ENCODE measurements around the gene CBY1. TPM values are rescaled to one million over a fixed set of nuclear protein-coding genes. Genes with fewer than 3 reads are reported as not detected.

The CBY1 gene
- total and polyA plus RNA-seq, 2 donors (not counting 3 experiments of a cell fraction or from before 2014, with no cell fraction given): 37.0 to 41.8 TPM

DNA sequence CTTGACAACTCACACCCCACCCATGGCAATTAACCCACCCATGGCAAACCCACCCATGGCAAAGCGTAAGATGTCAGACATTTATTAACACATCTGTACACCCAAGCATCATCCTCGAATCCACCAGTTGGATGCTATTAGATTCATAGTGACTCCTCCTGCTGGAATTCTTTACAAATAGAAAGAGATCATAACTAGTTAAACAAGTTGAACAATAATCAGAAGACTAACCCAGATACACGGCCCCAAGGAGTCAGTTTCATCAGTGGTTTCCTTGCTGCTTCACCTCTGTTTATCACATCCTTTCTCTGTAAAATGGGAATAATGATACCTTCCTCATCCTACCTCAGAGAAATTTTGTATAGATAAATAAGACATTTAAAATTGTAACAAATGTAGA lies 54.4 kb downstream of the CBY1 start:
- FAIRE-seq (no peak), DNase-seq (ENCODE audit: low read depth, low spot score) (no peak)
- Histone ChIP-seq H4K20me1 (replicated peaks; ENCODE audit: control insufficient read depth, extremely low read depth, insufficient read depth, low read length) (peaks cover 7% of the 10 kb centered on the region), H3K4me2 (ENCODE audit: insufficient read depth, low read length) (no peak overlapping the region), H2AFZ (ENCODE audit: low read depth, low read length) (no peak overlapping the region), H3K4me1 (ENCODE audit: control insufficient read depth, extremely low read depth, insufficient read depth, low read length) (peaks cover 20% of the 10 kb centered on the region), H3K9me3 (replicated peaks; ENCODE audit: control insufficient read depth, insufficient read depth, low read length) (no peaks in the 10 kb centered on the region), H3K9me1 (replicated peaks; ENCODE audit: control insufficient read depth, extremely low read depth, insufficient read depth, low read length) (no peaks in the 10 kb centered on the region), H3K36me3 (ENCODE audit: control insufficient read depth in 2 of 2, extremely low read depth in 1 of 2, insufficient read depth in 2 of 2, low read length in 2 of 2) (peaks cover 0 to 3% of the 10 kb centered on the region in 2 experiments), H3K27ac (ENCODE audit: insufficient read depth, low read depth, low read length) (no peak overlapping the region), H3K4me3 (replicated peaks in 1 of 3; ENCODE audit: insufficient read depth in 1 of 3, low read depth in 1 of 3, low read length in 3 of 3) (no peak overlapping the region), H3K79me2 (ENCODE audit: control insufficient read depth, insufficient read depth, low read length) (peaks cover 92% of the 10 kb centered on the region), H3K9ac (replicated peaks; ENCODE audit: extremely low read depth, insufficient read depth, low read length) (no peak overlapping the region), H3K27me3 (ENCODE audit: control insufficient read depth in 2 of 2, insufficient read depth in 2 of 2, low read length in 2 of 2) (no peaks in the 10 kb centered on the region)
- BruUV-seq (replicated peaks): no TSS peak
- intact Hi-C loops (cut with micrococcal nuclease): no loop called here
- dilution Hi-C loops (cut with MboI; ENCODE audit: extremely low pct_ligation_motif_present, low sequenced_read_pairs): no loop called here
- ChIA-PET CTCF (no interaction called here), POLR2A (no interaction called here)
- TF ChIP-seq FOS (IDR thresholded peaks at IDR 0.05; ENCODE audit: borderline replicate concordance, insufficient read depth, low read length) (no peak), POLR2A (IDR thresholded peaks at IDR 0.05; ENCODE audit: low read depth, low read length) (no peak)
- TF ChIP-seq, protein P1, sequence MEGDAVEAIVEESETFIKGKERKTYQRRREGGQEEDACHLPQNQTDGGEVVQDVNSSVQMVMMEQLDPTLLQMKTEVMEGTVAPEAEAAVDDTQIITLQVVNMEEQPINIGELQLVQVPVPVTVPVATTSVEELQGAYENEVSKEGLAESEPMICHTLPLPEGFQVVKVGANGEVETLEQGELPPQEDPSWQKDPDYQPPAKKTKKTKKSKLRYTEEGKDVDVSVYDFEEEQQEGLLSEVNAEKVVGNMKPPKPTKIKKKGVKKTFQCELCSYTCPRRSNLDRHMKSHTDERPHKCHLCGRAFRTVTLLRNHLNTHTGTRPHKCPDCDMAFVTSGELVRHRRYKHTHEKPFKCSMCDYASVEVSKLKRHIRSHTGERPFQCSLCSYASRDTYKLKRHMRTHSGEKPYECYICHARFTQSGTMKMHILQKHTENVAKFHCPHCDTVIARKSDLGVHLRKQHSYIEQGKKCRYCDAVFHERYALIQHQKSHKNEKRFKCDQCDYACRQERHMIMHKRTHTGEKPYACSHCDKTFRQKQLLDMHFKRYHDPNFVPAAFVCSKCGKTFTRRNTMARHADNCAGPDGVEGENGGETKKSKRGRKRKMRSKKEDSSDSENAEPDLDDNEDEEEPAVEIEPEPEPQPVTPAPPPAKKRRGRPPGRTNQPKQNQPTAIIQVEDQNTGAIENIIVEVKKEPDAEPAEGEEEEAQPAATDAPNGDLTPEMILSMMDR (IDR thresholded peaks at IDR 0.05; ENCODE audit: extremely low read depth in 1 of 2, insufficient read depth in 1 of 2, low read depth in 1 of 2, low read length in 2 of 2): no peak

DNA sequence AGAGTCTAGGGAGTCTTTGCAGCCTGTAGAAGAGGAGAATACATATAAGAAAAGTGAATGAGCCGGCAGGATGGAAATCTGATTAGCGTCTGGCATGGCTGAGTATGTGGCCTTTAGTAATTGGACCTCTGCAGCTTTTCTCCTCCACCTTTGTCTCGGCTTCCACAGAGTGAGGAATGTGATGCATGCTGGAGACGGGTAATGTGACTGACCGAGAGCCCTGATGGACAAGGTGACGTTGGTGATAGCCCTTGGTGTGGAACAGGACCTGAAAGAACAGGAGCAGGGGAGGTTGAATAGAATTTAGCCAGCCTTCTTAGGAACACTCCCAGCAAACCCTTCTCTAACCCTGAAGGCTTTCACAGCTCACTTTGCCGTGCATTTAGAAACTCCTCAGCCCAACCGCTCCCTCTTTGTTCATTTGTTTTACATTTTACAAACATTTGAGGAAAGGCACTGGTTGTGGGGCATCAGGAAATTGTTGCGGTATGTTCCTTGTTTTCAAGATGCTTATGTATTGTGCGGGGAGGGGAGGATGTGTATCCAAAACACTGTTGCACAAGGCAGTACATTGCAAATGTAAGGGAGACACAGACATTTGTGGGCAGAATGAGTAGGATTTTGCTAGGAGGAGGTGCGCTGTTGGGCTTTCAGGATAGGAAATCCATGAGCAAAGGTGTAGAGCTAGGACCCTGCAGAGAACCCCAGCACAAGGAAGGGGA lies 56.2 kb downstream of the CBY1 start:
- POLR2A ChIA-PET: no interaction called here
- H3K4me1 ChIP-seq (ENCODE audit: control insufficient read depth, extremely low read depth, insufficient read depth, low read length): peaks cover 9% of the 10 kb centered on the region
- CTCF ChIA-PET: interaction anchor here (1.2 to 1.4 kb wide), 2 partner anchors 12 to 19 kb away, joined by 4 read pairs; no protein-coding TSS in a partner anchor
- dilution Hi-C loops (cut with MboI; ENCODE audit: extremely low pct_ligation_motif_present, low sequenced_read_pairs): no loop called here
- H3K9ac ChIP-seq (replicated peaks; ENCODE audit: extremely low read depth, insufficient read depth, low read length): no peak overlapping the region
- no peak overlapping the region for H3K4me2 ChIP-seq (ENCODE audit: insufficient read depth, low read length)
- no peaks in the 10 kb centered on the region for H3K9me3 ChIP-seq (replicated peaks; ENCODE audit: control insufficient read depth, insufficient read depth, low read length)
- no TSS peak for BruUV-seq (replicated peaks)
- no peak overlapping the region for H2AFZ ChIP-seq (ENCODE audit: low read depth, low read length)
- H3K9me1 ChIP-seq (replicated peaks; ENCODE audit: control insufficient read depth, extremely low read depth, insufficient read depth, low read length): no peaks in the 10 kb centered on the region
- H3K36me3 ChIP-seq (ENCODE audit: control insufficient read depth in 2 of 2, extremely low read depth in 1 of 2, insufficient read depth in 2 of 2, low read length in 2 of 2): peaks cover 3 to 11% of the 10 kb centered on the region in 2 experiments
- FAIRE-seq: no peak
- H3K79me2 ChIP-seq (ENCODE audit: control insufficient read depth, insufficient read depth, low read length): peaks cover 79% of the 10 kb centered on the region
- no peak for DNase-seq (ENCODE audit: low read depth, low spot score)
- H3K4me3 ChIP-seq (replicated peaks in 1 of 3; ENCODE audit: insufficient read depth in 1 of 3, low read depth in 1 of 3, low read length in 3 of 3): no peak overlapping the region
- TF ChIP-seq GATA2 (IDR thresholded peaks at IDR 0.05; ENCODE audit: insufficient read depth, insufficient read length, low read depth, low read length) (no peak), POLR2A (IDR thresholded peaks at IDR 0.05; ENCODE audit: low read depth, low read length) (no peak), JUN (IDR thresholded peaks at IDR 0.05; ENCODE audit: borderline replicate concordance, insufficient read depth, insufficient read length, low read depth) (no peak), FOS (IDR thresholded peaks at IDR 0.05; ENCODE audit: borderline replicate concordance, insufficient read depth, low read length) (no peak), POLR2AphosphoS5 (IDR thresholded peaks at IDR 0.05; ENCODE audit: insufficient read depth, low read depth, low read length) (no peak), EZH2 (IDR thresholded peaks at IDR 0.05; ENCODE audit: borderline replicate concordance, low read depth, low read length, severe bottlenecking) (no peak), MYC (IDR thresholded peaks at IDR 0.05; ENCODE audit: low read depth, low read length) (no peak)
- TF ChIP-seq, protein P1 (IDR thresholded peaks at IDR 0.05; ENCODE audit: extremely low read depth in 1 of 2, insufficient read depth in 1 of 2, low read depth in 1 of 2, low read length in 2 of 2): no peak
- TF ChIP-seq, protein P2, sequence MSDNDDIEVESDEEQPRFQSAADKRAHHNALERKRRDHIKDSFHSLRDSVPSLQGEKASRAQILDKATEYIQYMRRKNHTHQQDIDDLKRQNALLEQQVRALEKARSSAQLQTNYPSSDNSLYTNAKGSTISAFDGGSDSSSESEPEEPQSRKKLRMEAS (IDR thresholded peaks at IDR 0.05; ENCODE audit: insufficient read depth, insufficient read length): no peak
- no peak overlapping the region for H3K27ac ChIP-seq (ENCODE audit: insufficient read depth, low read depth, low read length)
- peaks cover 6% of the 10 kb centered on the region for H4K20me1 ChIP-seq (replicated peaks; ENCODE audit: control insufficient read depth, extremely low read depth, insufficient read depth, low read length)
- H3K27me3 ChIP-seq (ENCODE audit: control insufficient read depth in 2 of 2, insufficient read depth in 2 of 2, low read length in 2 of 2): no peaks in the 10 kb centered on the region
- intact Hi-C loops (cut with micrococcal nuclease): no loop called here
